Skin epidermis (tissue), 12 donors: Measurements from ENCODE around the gene FANCL.
"Not testable (repeated sequence)": the region's sequence is repeated elsewhere in the genome, so short reads cannot be mapped to it uniquely, and the experiment has no call there.

Experiments
- H3K27ac ChIP-seq, 21 experiments: fragments of 200-600 bp; sonication (generic) in 11 of 21; one replicate each; pipeline ENCODE4 v1.5.0; 2020; ENCODE audit warnings: mild to moderate bottlenecking in 3 of 21, inconsistent platforms in 2 of 21, moderate library complexity in 2 of 21
- H3K4me3 ChIP-seq, 7 experiments: fragments of 200-600 bp; sonication (generic) in 2 of 7; one replicate each; pipeline ENCODE4 v1.5.0; 2020; ENCODE audit warnings: inconsistent platforms in 2 of 7, mild to moderate bottlenecking in 2 of 7, moderate library complexity in 1 of 7

Gene FANCL

GRCh38 chr2:58210951-58211568 lies 30.1 kb downstream of the FANCL start:
- not testable (repeated sequence) for H3K27ac ChIP-seq, H3K4me3 ChIP-seq

DNA sequence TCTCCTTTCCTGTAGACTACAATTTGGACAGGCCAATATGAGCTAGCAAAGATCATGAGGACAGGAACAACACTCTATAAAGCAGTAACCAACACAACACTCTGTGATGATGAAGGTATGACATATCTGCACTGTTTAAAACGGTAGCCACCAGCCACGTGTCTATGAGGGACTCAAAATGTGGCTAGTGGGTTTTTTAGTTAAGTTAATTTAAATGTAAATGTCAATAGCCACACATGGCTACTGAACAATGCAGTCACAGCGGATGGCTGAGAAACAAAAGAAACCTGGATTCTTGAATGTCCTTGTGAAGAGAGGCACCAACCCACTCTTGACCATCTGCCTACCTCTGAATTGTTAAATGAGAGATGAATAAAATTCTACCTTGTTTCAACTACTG lies 33.9 kb downstream of the FANCL start:
- H3K4me3 ChIP-seq = no peak overlapping the region
- H3K27ac ChIP-seq = no peak overlapping the region

DNA sequence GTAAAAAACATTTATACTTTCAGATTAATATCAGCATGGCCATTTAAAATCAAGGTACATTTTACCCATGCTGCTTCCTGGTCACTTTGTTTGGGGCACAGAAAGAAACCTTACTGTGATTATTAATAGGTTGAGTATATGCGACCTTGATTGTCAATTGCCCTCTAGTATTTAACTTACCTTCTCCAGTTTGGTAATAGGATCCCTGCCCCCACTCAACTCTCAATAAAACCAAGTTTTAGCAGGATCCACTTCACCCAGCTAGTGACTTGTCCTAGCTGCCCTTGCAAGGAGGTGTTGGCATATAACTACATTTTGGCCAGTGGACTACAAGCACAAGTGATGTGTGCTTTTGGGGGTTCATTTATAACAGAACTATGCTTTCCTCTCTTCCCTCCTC lies 34.3 kb downstream of the FANCL start:
- H3K27ac ChIP-seq = no peak overlapping the region

DNA sequence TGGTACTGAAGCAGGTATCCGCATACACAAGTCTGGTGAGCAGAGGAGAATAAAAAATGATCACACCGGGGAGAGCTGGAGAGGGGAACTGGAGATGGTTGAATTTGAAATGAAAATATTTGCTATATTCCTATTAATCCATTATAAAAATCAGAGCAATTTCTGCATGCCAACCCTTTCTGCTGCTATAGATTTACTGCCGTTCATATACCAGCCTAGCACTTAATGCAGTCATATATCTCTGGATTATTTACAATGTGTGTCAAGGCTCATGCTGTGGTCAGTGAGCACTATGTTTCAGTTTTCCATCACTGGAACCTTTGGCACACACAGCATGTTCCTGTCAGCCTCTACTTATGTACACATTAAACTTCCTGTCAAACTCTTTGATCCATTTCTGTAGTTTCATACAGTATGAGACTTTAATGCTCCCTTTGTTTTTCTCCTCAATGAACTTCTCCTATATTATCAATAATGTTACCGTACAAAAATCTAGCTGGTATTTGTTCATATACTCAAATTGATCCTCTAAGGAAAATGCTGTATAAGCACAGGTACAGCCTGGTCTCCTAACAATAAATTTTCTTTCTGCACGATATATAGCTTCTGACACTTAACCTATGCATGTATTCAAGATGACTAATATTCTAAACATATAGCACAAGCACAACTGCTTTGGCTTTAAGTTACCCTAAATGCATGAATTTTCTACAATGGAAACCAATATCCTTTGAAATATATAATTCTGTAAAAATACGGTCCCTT lies 36.7 kb downstream of the FANCL start:
- no peak overlapping the region for H3K4me3 ChIP-seq
- H3K27ac ChIP-seq = no peak overlapping the region

More for the DNA sequence above, 34.3 kb downstream of the FANCL start:
- no peak overlapping the region for H3K4me3 ChIP-seq

DNA sequence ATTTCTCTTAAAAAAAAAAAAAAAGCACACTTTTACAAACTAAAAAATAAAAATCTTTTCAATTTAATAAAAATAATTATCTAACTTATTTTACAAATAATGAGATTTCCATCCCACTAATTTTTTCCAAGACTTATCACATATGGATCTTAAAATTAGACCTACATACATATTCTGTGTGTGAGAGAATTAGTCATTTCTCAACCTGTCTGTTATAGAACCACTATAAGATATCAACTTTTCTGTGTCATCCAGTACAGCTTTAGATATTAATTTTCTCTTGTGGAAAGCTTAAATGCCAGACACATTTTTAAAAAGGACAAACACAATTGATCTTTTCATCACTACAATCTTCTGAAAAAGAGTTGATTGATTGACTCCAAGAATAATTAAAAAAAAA lies 38.1 kb downstream of the FANCL start:
- Histone ChIP-seq H3K4me3 (no peak overlapping the region), H3K27ac (no peak overlapping the region)

DNA sequence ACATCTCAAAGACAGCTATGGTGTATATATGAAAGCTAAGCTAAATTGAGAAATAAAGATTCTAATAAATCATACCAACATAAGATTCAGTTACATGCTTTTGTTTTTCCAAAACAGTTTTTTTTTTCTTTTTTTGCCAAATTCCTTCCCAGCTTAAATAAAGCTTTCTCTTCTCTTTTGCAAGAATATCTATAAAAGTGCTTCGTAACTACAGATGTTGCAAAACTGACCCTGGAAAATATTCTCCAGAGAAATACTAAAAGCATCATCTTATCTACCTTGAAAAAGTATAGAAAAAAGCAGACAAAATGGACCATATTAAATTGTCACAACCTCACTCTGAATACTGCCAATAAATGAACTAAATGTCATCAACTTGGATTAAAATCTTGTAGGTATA lies 38.7 kb downstream of the FANCL start:
- H3K27ac ChIP-seq = no peak overlapping the region

GRCh38 chr2:58197894-58198293 lies 43.2 kb downstream of the FANCL start:
- H3K27ac ChIP-seq = no peak overlapping the region
- H3K4me3 ChIP-seq = no peak overlapping the region

More for the DNA sequence above, 38.7 kb downstream of the FANCL start:
- H3K4me3 ChIP-seq = no peak overlapping the region

- Histone ChIP-seq H3K4me3 (no peak overlapping the region), H3K27ac (no peak overlapping the region)
Observed at GRCh38 chr2:58195662-58196061, 45.5 kb downstream of the FANCL start.

DNA sequence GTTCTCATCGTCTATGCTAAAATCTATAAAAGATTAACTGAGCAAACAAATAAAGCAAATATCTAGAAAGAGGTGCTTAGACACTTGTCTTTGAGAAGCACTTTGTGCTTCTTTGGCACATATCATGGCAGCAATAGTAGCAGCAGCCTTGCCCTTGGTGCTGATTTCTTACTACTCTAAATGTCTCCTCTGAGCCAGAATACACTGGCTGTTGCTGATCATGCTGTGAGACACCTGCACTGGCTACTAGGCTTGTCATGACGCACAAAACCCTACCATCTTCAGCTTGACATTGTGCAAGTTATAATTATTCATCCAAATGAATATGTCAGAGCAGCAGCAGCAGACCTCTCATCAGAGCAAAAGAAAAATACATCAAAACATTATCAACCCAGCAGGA lies 46.7 kb downstream of the FANCL start:
- H3K4me3 ChIP-seq = no peak overlapping the region
- no peak overlapping the region for H3K27ac ChIP-seq

- H3K4me3 ChIP-seq, H3K27ac ChIP-seq: not testable (repeated sequence)
Observed at GRCh38 chr2:58187022-58187421, 54.1 kb downstream of the FANCL start.

- H3K4me3 ChIP-seq = no peak overlapping the region
- H3K27ac ChIP-seq = no peak overlapping the region
Observed at GRCh38 chr2:58186501-58186900, 54.6 kb downstream of the FANCL start.

DNA sequence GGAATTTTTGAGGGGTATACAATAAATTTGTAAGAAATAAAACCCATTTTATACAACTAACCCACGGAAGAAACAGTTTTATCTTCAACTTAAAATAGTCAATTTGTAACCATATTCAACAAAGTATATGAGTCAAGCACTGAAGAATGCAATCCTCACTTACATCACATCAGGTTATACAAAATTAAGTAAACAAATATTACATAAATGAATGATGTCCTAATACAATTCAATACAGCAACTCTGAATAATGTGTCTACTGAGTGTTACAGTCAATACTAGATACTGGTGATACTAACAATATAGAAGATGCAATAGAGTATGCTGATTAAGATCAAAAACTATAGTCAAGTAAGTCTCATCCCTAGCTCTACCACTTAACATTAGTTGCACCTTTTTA lies 58.6 kb downstream of the FANCL start:
- Histone ChIP-seq H3K27ac (no peak overlapping the region), H3K4me3 (no peak overlapping the region)

- H3K27ac ChIP-seq = no peak overlapping the region
- H3K4me3 ChIP-seq = no peak overlapping the region
Observed at GRCh38 chr2:58180635-58181034, 60.5 kb downstream of the FANCL start.

- not testable (repeated sequence) for H3K4me3 ChIP-seq, H3K27ac ChIP-seq
Observed at GRCh38 chr2:58180175-58180574, 61.0 kb downstream of the FANCL start.

- not testable (repeated sequence) for H3K27ac ChIP-seq, H3K4me3 ChIP-seq
Observed at GRCh38 chr2:58177187-58177586, 63.9 kb downstream of the FANCL start.

GRCh38 chr2:58171831-58172230 lies 69.3 kb downstream of the FANCL start:
- H3K4me3 ChIP-seq, H3K27ac ChIP-seq: not testable (repeated sequence)

GRCh38 chr2:58170334-58170933 lies 70.7 kb downstream of the FANCL start:
- not testable (repeated sequence) for H3K4me3 ChIP-seq, H3K27ac ChIP-seq

DNA sequence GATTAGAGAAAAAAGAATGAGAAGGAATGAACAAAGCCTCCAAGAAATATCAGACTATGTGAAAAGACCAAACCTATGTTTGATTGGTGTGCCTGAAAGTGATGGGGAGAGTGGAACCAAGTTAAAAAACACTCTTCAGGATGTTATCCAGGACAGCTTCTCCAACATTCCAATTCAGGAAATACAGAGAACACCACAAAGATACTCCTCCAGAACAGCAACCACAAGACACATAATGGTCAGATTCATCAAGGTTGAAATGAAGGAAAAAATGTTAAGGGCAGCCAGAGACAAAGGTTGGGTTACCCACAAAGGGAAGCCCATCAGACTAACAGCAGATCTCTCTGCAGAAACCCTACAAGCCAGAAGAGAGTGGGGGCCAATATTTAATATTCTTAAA lies 71.3 kb downstream of the FANCL start:
- not testable (repeated sequence) for H3K4me3 ChIP-seq, H3K27ac ChIP-seq

- H3K27ac ChIP-seq, H3K4me3 ChIP-seq: not testable (repeated sequence)
Observed at GRCh38 chr2:58168130-58168529, 73.0 kb downstream of the FANCL start.

DNA sequence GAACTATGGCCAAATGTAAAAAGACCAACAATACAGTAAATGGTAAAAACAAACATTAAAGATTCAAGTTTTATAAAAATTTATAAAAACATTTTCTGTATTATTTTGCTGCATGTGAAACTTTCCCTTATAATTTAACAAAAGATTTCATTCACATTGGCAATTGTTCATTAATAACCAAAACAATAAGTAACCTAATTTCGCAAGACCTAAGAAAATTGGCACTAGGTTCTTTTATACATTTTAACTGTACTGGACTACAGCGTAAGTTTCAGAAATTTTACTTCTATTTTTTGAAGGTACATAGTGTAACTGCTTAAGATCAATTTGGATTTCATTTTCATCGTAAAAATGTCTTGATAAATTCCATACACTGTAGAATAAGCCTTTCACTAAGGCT lies 77.2 kb downstream of the FANCL start:
- H3K27ac ChIP-seq = no peak overlapping the region
- no peak overlapping the region for H3K4me3 ChIP-seq

- H3K4me3 ChIP-seq = no peak overlapping the region
- no peak overlapping the region for H3K27ac ChIP-seq
Observed at GRCh38 chr2:58158481-58158880, 82.6 kb downstream of the FANCL start.
